Bronchial epithelial cell (primary cell): ENCODE data around the gene PID1. TPM values are rescaled to one million over a fixed set of nuclear protein-coding genes. Genes with fewer than 3 reads are reported as not detected.

Experiments used
- DNase-seq: peaks from one replicate; pipeline ENCODE4 v3.0.0-alpha.2; 2010; ENCODE audit warnings: low read depth
- FAIRE-seq: peaks from 2 replicates; lab custom pipeline; 2011; peaks lifted over from hg19 to GRCh38; lab: Jason Lieb, UNC
- H3K27me3 ChIP-seq: 2 replicates; pipeline ENCODE4 v1.5.1; 2011; ENCODE audit warnings: low read length; ENCODE audit not compliant: control insufficient read depth, insufficient read depth
- H3K36me3 ChIP-seq: 2 replicates; pipeline ENCODE4 v1.5.1; 2011; ENCODE audit warnings: low read length; ENCODE audit not compliant: control insufficient read depth, insufficient read depth
- H3K4me3 ChIP-seq: 2 replicates; pipeline ENCODE4 v1.5.1; 2011; ENCODE audit warnings: mild to moderate bottlenecking, low read depth, low read length, control low read depth
- CTCF ChIP-seq: IDR thresholded peaks from 2 replicates; pipeline ENCODE4 v1.5.1; 2011; ENCODE audit warnings: mild to moderate bottlenecking, moderate library complexity, low read length, control low read depth, inconsistent platforms; ENCODE audit not compliant: insufficient read depth, severe bottlenecking
- total RNA-seq: library from RNA; depleted of rRNA; stranded (reverse); fragments of >200 nt; gene quantifications from 2 replicates; pipeline ENCODE4 v1.2.1, GENCODE V29; 2014

Gene PID1
- total RNA-seq, 1 donor from 2014 or later = 9.5 TPM

GRCh38 chr2:229137639-229138038, 133.4 kb downstream of the PID1 start:
- Histone ChIP-seq H3K4me3 (no peak overlapping the region), H3K27me3 (no peaks in the 10 kb centered on the region), H3K36me3 (no peaks in the 10 kb centered on the region)
- TF ChIP-seq CTCF = no peak
- DNase-seq (no peak), FAIRE-seq (no peak)

GRCh38 chr2:229137066-229137465, 134.0 kb downstream of the PID1 start:
- Histone ChIP-seq H3K4me3 (no peak overlapping the region), H3K27me3 (no peaks in the 10 kb centered on the region), H3K36me3 (no peaks in the 10 kb centered on the region)
- DNase-seq (no peak), FAIRE-seq (no peak)
- no peak for TF ChIP-seq CTCF

DNA sequence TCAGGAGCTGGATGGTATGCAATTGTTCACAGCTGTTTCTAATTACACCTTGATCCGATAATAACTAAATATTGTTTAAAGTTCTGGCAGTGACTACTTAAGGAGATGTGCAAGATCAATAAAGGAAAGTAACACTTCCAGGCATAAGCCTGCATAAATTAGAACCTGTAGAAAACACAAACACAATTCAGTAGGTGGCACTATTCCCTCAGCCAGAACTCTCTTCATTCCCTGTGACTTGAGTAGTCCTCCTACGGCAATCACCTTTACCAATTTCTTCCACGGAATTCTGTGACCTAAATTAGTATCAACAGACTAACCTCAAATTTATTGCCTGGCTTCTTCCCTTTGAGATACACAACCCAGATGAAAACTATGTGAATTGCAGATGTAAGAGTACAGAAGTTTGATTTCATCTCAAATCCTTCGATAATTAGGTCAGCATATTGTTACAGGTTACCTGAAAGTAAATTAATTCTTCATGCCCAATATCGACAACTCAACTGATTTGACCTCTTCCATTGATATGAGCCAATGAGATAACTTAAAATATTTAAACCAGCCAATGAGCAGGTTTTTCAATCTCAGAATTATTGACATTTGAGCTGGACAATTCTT, 137.8 kb downstream of the PID1 start:
- Histone ChIP-seq H3K4me3 (no peak overlapping the region), H3K36me3 (no peaks in the 10 kb centered on the region), H3K27me3 (no peaks in the 10 kb centered on the region)
- peak; percentile 65 for TF ChIP-seq CTCF
- DNase-seq (peak; percentile 73), FAIRE-seq (no peak)

GRCh38 chr2:229132236-229132635, 138.9 kb downstream of the PID1 start:
- DNase-seq (no peak), FAIRE-seq (peak; percentile 52)
- H3K27me3 ChIP-seq = no peaks in the 10 kb centered on the region
- no peak overlapping the region for H3K4me3 ChIP-seq
- no peaks in the 10 kb centered on the region for H3K36me3 ChIP-seq
- TF ChIP-seq CTCF = no peak

DNA sequence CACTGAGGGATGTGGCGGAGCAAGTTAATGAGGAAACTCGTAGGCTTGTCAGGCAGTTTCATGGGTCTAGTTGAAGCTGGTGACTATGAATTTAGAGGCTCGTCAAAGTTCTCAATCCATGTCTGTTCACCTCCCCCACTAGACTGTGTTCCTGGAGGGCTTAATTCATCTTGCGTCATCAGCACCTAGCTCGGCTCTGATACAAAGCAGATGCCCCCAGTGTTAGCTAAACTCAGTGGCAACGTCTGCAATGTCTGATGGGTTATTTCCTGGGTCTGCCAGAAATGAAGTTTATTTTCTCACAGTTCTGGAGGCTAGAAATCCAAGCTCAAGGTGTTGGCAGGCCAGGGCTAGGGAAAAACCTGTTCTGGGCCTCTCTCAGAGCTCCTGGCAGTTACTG, 140.6 kb downstream of the PID1 start:
- FAIRE-seq = no peak

More for the DNA sequence above, 140.6 kb downstream of the PID1 start:
- DNase-seq = no peak
- Histone ChIP-seq H3K36me3 (no peaks in the 10 kb centered on the region), H3K4me3 (no peak overlapping the region), H3K27me3 (no peaks in the 10 kb centered on the region)
- no peak for TF ChIP-seq CTCF
